NCI-H187 (cell line): Measurements from ENCODE around the gene G0S2.

Experiments used
- DNase-seq, 2 experiments: peaks; one replicate each; lab custom pipeline; 2025; lab: John Stamatoyannopoulos, UW

Gene G0S2

DNA sequence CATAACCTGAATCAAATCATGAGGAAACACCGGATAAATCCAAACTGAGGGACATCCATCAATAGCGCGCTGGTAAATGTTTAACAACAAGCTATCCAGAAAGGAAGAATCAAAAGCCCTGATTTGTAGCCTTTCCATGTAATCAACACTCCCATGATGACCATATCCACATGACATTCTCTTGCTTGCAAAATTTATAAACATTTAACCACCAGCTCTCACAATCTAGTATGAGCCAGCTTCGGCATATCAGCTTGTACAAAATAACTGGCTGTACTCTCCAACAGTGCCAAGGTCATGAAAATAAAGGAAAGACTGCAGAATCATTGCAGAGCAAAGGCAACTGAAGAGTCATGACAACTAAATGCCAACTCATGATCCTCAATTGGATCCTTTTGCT, 45.1 kb downstream of the G0S2 start:
- DNase-seq = no peak

- no peak for DNase-seq
Observed at GRCh38 chr1:209720826-209721225, 45.6 kb downstream of the G0S2 start.

GRCh38 chr1:209721323-209721722, 46.1 kb downstream of the G0S2 start:
- no peak for DNase-seq

GRCh38 chr1:209723265-209723664, 48.1 kb downstream of the G0S2 start:
- no peak for DNase-seq

DNA sequence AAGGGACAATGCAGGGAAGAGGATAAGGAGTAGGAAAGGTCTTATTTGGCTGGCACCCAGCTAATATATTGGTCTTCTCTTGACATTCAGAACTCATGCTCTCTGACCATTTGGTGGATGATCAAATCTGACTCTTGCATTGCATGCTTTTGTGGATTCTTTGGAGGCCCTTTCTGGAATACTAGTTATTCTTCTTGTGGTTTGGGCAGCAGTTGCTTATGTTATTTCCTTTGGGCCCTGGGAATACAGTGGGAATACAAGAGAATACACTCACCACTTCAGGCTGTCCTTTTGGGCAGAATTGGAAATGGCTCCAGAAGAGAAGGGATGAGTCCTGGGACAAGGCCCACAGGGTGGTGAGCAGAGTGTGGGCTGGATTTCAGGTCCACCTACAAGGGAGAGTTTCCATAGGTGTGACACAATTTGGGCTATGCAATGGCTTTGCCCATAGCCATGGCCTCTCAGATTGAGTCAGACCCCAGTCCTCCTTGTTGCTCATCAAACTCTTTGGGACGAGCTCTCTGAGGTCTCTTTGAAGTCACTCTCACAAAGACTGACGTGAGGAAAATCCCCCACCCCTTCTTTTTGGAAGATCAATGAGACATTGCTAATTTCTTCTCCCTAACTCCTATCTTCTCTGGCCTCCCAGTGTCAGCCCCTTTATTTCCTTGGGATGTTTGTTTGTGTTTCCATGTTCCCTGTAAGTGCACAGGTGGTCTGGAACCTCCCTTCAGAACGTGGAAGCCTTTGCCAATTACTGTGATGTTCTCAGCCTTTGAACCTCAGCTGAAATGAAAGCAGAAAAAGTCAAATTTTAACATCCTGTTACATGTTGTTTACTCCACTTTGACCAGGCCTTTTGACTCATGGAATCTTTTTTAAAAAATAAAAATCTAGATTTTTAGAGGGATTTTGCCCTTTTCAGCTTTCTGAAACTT, 48.8 kb downstream of the G0S2 start:
- DNase-seq = no peak
